Measurements from ENCODE around the gene TMEM187.

TMEM187 gene

GRCh38 chrX:153944800-153945150 lies 27.8 kb upstream of the TMEM187 start:
- Histone ChIP-seq H3K27ac (peak overlapping the region; percentile 37 to 66), H3K4me3 (peak overlapping the region; percentile 65)
- DNase-seq (ENCODE audit: low spot score): no peak
- no peak for TF ChIP-seq CTCF (IDR thresholded peaks at IDR 0.05)

GRCh38 chrX:153945956-153946943 lies 26.3 kb upstream of the TMEM187 start:
- no peak for TF ChIP-seq CTCF (IDR thresholded peaks at IDR 0.05)
- no peak for DNase-seq (ENCODE audit: low spot score)
- no peak overlapping the region for H3K27ac ChIP-seq
- no peak overlapping the region for H3K4me3 ChIP-seq

- TF ChIP-seq CTCF (IDR thresholded peaks at IDR 0.05): peak; percentile 70
- no peak overlapping the region for H3K4me3 ChIP-seq
- peak overlapping the region in 1 of 2 donors; percentile 71 for H3K27ac ChIP-seq
- no peak for DNase-seq (ENCODE audit: low spot score)
Measured at GRCh38 chrX:153947009-153947769, 25.4 kb upstream of the TMEM187 start.

DNA sequence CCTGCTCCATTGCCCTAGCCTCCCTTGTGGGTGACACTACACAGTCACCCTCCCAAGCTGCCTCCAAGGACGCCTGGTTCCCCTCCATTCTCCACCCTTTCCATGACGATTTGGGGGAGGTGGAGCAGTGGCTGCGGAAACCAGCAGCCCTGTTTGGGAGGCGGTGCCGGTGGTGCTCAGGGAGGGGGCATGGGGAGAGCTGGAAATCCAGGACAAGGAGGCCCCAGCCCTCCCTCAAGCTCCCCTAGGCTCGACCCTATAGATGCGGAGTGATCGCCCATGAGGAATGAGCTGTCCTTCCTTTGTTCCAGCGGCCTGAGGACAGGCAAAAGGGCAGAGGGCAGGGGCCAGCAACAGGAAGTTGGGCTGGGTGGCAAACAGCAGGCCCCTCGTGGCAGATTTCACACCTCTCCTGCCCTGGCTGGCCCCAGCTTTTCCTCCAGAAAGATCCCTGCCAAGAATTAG lies 24.5 kb upstream of the TMEM187 start:
- no peak for DNase-seq (ENCODE audit: low spot score)
- no peak overlapping the region for H3K4me3 ChIP-seq
- TF ChIP-seq CTCF (IDR thresholded peaks at IDR 0.05): no peak
- H3K27ac ChIP-seq: peak overlapping the region in 1 of 2 donors; percentile 71

GRCh38 chrX:153948847-153949805 lies 23.4 kb upstream of the TMEM187 start:
- no peak overlapping the region for H3K4me3 ChIP-seq
- H3K27ac ChIP-seq: peak overlapping the region in 1 of 2 donors; percentile 38
- no peak for DNase-seq (ENCODE audit: low spot score)
- no peak for TF ChIP-seq CTCF (IDR thresholded peaks at IDR 0.05)

GRCh38 chrX:153950127-153950526 lies 22.4 kb upstream of the TMEM187 start:
- peak overlapping the region in 1 of 2 donors; percentile 25 for H3K27ac ChIP-seq
- TF ChIP-seq CTCF (IDR thresholded peaks at IDR 0.05): no peak
- DNase-seq (ENCODE audit: low spot score): no peak

More at GRCh38 chrX:153950127-153950526, 22.4 kb upstream of the TMEM187 start:
- no peak overlapping the region for H3K4me3 ChIP-seq
